ENCODE data around the gene PCYT1A. TPM values are rescaled to one million over a fixed set of nuclear protein-coding genes. Genes with fewer than 3 reads are reported as not detected.

The PCYT1A gene
- total and polyA plus RNA-seq, 2 of the 13 experiments (the other 11 are each of a cell fraction or from before 2014, with no cell fraction given) = 26.4 to 45.3 TPM

- TF ChIP-seq UBTF (CRISPR knock-in tag; IDR thresholded peaks at IDR 0.05) (peak; percentile 97), ZNF556 (CRISPR knock-in tag; IDR thresholded peaks at IDR 0.05; ENCODE audit: borderline replicate concordance) (peak; percentile 13; the same call in 1 of the 2 replicates), MLX (CRISPR knock-in tag; IDR thresholded peaks at IDR 0.05) (no peak), BRCA1 (CRISPR knock-in tag; IDR thresholded peaks at IDR 0.05) (peak; percentile 34; the same call in 1 of the 2 replicates), CENPX (CRISPR knock-in tag; IDR thresholded peaks at IDR 0.05) (no peak), JUNB (CRISPR knock-in tag; IDR thresholded peaks at IDR 0.05; ENCODE audit: borderline replicate concordance) (peak; percentile 62; the same call in 1 of the 2 replicates), NFIC (IDR thresholded peaks at IDR 0.05; ENCODE audit: low read length) (no peak), ZNF737 (CRISPR knock-in tag; IDR thresholded peaks at IDR 0.05; ENCODE audit: borderline replicate concordance) (no peak; the same call in 1 of the 2 replicates), NFE2L1 (CRISPR knock-in tag; IDR thresholded peaks at IDR 0.05; ENCODE audit: borderline replicate concordance) (peak; percentile 95; the same call in 1 of the 2 replicates), ZNF580 (CRISPR knock-in tag; IDR thresholded peaks at IDR 0.05; ENCODE audit: borderline replicate concordance, low read depth) (peak; percentile 56; the same call in 1 of the 2 replicates), U2AF2 (IDR thresholded peaks at IDR 0.05; ENCODE audit: low read depth, low read length) (peak; percentile 42), ZNF777 (CRISPR knock-in tag; IDR thresholded peaks at IDR 0.05) (peak; percentile 62), ZNF530 (CRISPR knock-in tag; IDR thresholded peaks at IDR 0.05; ENCODE audit: low read depth) (no peak), DRAP1 (CRISPR knock-in tag; IDR thresholded peaks at IDR 0.05) (peak; percentile 91), ELF3 (CRISPR knock-in tag; IDR thresholded peaks at IDR 0.05) (peak; percentile 75; the same call in 1 of the 2 replicates), ZNF691 (CRISPR knock-in tag; IDR thresholded peaks at IDR 0.05; ENCODE audit: borderline replicate concordance, low read depth) (0 out of 2 replicates have a peak, but pooled peaks have one; percentile 66), TFAP4 (IDR thresholded peaks at IDR 0.05; ENCODE audit: borderline replicate concordance, low read depth) (peak; percentile 91), ZNF354B (CRISPR knock-in tag; IDR thresholded peaks at IDR 0.05) (no peak), CENPBD1 (CRISPR knock-in tag; IDR thresholded peaks at IDR 0.05; ENCODE audit: borderline replicate concordance, low read depth) (no peak), TIGD3 (CRISPR knock-in tag; IDR thresholded peaks at IDR 0.05; ENCODE audit: borderline replicate concordance) (no peak)
Measured at GRCh38 chr3:196287440-196288140, at the start of gene PCYT1A (continued).
